Neural progenitor cell (in vitro differentiated cells): ENCODE measurements around the gene KRTAP4-6.

ENCODE experiments used
- CTCF ChIP-seq: fragments of 200-600 bp; sonication (generic); IDR thresholded peaks from 2 replicates; pipeline ENCODE4 v1.5.1; 2017; ENCODE audit warnings: antibody characterized with exemption, mild to moderate bottlenecking
- EZH2 ChIP-seq: fragments of 200-600 bp; sonication (generic); IDR thresholded peaks from 2 replicates; pipeline ENCODE4 v1.6.1; 2017; ENCODE audit warnings: antibody characterized with exemption, mild to moderate bottlenecking, moderate library complexity
- EZH2phosphoT487 ChIP-seq: fragments of 200-600 bp; sonication (generic); IDR thresholded peaks from 2 replicates; pipeline ENCODE4 v1.6.1; 2017; ENCODE audit warnings: antibody characterized with exemption

DNA sequence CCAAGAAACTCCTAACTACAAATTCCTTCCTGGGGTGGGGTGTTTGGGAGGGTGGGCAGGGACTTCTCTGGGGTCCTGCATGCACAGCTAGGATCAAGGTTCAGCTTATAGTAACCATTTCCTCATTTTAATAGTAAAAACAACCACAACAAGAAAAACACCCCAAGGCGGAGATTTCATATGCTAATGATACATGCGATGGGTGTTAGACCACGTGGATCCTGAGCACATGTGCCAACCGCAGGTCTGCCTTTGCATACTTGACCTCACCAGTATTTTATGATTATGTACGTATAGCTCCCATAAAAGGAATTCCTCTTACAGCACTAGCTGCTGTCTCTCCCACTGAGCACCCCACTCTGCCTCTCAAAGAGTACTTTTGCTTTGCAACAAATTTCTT lies 24.0 kb downstream of the KRTAP4-6 start:
- TF ChIP-seq CTCF (no peak), EZH2 (no peak), EZH2phosphoT487 (no peak)
